ENCODE data around the gene ZHX3.

Gene ZHX3

DNA sequence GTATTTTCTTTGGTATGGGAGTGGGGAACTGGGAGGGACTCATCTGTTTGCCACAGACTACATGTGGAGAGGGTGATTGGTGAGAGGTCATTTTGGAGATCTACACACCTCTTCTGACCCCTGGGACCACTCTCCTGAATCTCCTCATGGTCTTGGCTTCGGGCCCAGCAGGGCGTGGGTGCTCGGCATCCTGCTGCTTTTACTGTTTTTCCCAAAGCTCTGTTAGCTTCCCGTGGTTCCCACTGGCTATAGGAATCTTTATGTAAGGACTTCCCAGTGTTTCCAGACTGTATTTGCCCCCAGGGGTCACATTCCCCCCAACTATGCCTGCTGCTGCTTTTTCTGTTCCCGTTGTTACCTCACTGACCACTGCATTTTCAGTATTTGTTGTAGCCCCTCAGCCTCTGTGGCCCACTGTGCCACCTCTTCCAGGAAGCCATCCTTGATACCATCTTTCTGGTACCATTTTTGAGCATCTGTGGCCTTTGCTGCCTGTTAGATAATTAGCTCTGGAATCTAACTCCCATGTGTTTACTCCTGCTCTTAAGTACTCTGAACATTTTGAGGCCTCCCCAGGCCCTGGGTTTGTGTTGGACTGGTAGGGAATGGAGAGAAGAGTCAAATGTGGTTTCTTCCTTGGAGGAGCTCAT, 165.3 kb downstream of the ZHX3 start:
- TF ChIP-seq, protein P1, sequence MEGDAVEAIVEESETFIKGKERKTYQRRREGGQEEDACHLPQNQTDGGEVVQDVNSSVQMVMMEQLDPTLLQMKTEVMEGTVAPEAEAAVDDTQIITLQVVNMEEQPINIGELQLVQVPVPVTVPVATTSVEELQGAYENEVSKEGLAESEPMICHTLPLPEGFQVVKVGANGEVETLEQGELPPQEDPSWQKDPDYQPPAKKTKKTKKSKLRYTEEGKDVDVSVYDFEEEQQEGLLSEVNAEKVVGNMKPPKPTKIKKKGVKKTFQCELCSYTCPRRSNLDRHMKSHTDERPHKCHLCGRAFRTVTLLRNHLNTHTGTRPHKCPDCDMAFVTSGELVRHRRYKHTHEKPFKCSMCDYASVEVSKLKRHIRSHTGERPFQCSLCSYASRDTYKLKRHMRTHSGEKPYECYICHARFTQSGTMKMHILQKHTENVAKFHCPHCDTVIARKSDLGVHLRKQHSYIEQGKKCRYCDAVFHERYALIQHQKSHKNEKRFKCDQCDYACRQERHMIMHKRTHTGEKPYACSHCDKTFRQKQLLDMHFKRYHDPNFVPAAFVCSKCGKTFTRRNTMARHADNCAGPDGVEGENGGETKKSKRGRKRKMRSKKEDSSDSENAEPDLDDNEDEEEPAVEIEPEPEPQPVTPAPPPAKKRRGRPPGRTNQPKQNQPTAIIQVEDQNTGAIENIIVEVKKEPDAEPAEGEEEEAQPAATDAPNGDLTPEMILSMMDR (IDR thresholded peaks at IDR 0.05): no peak

DNA sequence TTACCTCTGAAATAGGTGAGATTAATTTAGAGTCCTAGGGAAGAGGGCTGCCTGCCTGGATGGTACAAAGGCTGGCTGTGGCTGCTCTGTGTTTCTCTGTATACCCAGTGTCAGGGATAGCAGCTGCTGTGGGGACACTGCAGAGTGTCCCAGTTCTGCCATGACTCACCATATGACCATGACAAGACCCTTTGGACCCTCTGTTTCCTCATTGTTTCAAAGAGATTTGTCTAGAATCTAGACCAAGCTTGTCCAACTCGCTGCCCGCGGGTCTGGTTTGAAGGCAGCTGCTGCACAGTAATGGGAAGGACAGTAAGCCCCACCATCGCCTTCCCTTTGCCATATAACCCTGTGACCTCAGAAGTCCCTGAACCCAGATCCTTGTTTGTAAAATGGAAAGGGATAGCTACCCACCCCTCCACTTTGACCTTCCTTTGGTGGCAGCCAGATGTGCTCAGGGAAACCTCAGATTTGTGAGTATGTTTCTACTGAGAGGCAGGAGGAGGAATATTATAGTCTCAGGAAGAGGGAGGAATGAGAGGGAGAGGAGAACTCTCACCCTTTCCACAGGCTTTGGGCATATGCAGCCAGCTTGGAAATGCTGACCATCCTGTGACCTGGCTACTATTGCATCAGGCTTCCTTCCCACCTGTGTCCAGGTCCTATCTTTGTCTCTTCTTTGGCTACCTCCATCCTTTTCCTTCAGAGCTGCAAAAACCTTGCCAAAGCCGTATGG, 166.2 kb downstream of the ZHX3 start:
- TF ChIP-seq, protein P1 (IDR thresholded peaks at IDR 0.05): no peak

DNA sequence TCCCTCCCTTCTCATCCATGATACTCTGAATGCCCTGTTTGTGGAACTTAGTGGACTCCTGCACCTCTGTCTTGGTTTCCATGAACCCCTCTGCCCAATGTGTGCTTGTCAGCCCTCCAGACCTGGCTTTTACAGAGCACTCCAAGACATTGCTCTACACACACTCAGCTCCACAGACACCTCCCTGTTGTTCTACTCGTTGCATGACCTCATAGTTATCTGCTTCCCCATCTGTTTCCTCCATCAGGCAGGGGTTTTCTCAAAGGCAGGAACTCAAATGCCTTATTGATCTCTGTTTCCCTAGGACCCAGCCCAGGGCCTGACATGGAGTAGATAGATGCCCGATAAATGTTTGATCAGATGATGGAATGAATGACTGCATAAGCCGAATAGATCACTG, 166.9 kb downstream of the ZHX3 start:
- TF ChIP-seq, protein P1 (IDR thresholded peaks at IDR 0.05): no peak

DNA sequence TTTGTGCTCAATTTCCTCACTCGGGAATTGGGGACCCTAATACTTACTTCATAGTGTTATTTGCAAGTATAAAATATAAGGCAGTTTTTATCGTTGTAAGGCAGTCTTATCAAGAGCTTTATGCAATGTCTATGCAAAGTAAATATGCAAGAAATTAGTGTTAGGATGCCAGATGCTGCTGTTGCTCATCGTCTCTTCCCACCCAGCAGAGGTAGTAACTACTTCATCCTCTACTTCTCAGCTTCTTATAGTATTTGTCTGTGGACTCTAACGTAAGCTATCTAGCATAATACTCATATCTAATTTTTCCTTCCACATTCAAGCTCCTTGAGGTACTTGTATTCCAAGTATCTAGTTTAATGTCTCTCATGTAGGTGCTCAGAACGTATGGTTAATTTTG, 168.6 kb downstream of the ZHX3 start:
- TF ChIP-seq, protein P1 (IDR thresholded peaks at IDR 0.05): no peak

DNA sequence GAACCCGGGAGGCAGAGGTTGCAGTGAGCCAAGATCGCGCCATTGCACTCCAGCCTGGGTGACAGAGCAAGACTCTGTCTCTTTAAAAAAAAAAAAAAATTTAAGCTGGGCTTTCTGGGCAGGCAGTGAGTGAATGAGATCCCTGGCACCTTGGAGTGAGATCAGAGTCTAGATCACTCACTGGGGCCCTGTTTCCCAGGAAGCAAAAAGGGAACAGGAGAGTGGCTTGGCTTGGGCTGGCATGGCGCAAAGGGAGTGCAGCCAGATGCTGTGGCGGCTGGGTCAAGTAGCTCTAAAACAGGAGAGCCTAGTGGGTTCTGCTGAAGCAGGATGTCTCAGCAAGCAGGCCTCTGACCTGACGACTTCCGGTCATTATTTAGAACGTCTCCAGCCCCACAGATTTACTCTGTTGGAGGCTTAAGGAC, 169.8 kb downstream of the ZHX3 start:
- TF ChIP-seq, protein P1 (IDR thresholded peaks at IDR 0.05): no peak

DNA sequence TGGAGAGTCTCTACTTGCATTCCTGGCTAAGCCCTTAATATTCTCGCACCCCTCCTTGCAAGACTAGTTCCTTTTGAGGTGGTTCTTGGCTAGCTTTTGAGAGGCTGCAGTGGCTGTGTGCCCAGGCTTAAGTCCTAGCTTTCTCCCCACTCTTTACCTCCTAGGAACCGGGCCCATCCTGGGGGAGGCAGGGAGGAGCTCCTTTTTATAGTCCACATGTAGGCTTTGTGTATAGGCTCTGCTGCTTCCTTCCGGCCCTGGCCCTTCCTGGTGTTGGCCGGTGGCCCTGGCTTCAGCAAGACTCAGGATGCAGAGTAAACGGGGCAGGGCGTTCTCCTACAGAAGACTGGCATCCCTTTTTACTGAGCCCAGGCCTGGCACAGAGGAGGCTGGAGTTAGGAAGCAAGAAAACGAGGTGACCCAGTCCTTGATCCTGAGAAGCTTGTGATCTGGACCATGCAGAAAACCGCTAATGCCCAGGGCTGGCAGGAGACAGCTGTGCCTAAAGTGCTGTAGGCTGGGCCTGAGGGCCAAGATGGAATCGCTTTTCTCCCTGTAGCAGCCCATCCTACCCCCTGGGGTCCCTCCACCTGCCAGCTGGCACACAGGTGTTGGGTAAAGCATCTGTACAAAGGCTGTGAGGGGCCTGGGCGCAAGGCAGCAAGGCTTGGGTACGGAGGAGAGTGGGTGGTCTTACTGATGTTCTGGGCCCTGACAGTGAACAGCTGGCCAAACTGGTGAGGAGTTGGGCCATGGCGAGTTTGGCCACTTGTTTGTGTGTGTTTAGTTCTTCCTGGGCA, 171.5 kb downstream of the ZHX3 start:
- TF ChIP-seq, protein P1 (IDR thresholded peaks at IDR 0.05): no peak

DNA sequence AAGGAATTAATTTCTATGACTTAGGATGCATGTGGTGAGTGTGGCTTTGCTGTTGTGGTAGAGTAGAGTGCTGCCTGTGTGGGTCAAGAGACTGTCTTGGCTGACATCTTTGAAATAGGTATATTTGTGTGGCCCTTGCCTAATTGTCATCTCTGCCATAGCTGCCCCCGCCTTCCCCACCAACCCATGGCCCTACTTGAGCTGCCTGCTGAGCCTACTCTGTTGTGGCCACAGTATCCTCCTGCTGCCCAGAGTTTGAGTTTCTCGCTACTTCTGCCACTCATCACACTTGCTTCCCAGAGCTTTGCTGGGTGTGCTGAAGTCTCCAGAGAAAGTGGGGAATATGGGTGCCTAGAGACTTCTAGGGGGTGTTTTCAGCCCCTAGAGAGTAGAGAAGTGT, 172.2 kb downstream of the ZHX3 start:
- TF ChIP-seq, protein P1 (IDR thresholded peaks at IDR 0.05): no peak
